DND-41 (cell line): ENCODE results near the gene RBMS1.
"Not testable (repeated sequence)": the region's sequence is repeated elsewhere in the genome, so short reads cannot be mapped to it uniquely, and the experiment has no call there.

Source experiments
- ATAC-seq: fragments of 200-7000 bp; cut with Tn5 transposase; 3 replicates; pipeline ENCODE4 v1.9.1; 2021; ENCODE audit warnings: low read depth; ENCODE audit not compliant: insufficient read depth
- DNase-seq: peaks from one replicate; pipeline ENCODE4 v3.0.0-alpha.2; 2020
- H2AFZ ChIP-seq: 2 replicates; pipeline ENCODE4 v1.6.0; 2012; ENCODE audit warnings: low read depth, low read length
- H3K27ac ChIP-seq: 2 replicates; pipeline ENCODE4 v1.5.1; 2012; ENCODE audit warnings: low read length, inconsistent platforms
- H3K27me3 ChIP-seq: fragments of 200-600 bp; sonication (generic); 2 replicates; pipeline ENCODE4 v1.6.0; 2012; ENCODE audit warnings: low read length, mild to moderate bottlenecking, inconsistent platforms; ENCODE audit not compliant: insufficient read depth, poor library complexity
- H3K36me3 ChIP-seq: 2 replicates; pipeline ENCODE4 v1.5.1; 2012; ENCODE audit warnings: low read length, inconsistent platforms; ENCODE audit not compliant: insufficient read depth
- H3K4me1 ChIP-seq: 2 replicates; pipeline ENCODE4 v1.5.1; 2012; ENCODE audit warnings: mild to moderate bottlenecking, low read length; ENCODE audit not compliant: insufficient read depth
- H3K4me2 ChIP-seq: 2 replicates; pipeline ENCODE4 v1.6.0; 2012; ENCODE audit warnings: mild to moderate bottlenecking, moderate library complexity, low read length, inconsistent platforms; ENCODE audit not compliant: insufficient read depth
- H3K4me3 ChIP-seq, 2 experiments: fragments of 200-600 bp in 1 of 2; shearing (Covaris generic) in 1 of 2; 2 replicates each; pipeline ENCODE4 v1.5.1; 2012 to 2016; ENCODE audit warnings: inconsistent platforms in 2 of 2, low read length in 2 of 2, mild to moderate bottlenecking in 2 of 2, low read depth in 1 of 2, moderate library complexity in 1 of 2
- H3K79me2 ChIP-seq: 2 replicates; pipeline ENCODE4 v1.6.0; 2012; ENCODE audit warnings: low read length, inconsistent platforms; ENCODE audit not compliant: insufficient read depth
- H3K9ac ChIP-seq: 2 replicates; pipeline ENCODE4 v1.6.0; 2012; ENCODE audit warnings: low read depth, mild to moderate bottlenecking, inconsistent platforms, low read length, moderate library complexity
- H3K9me3 ChIP-seq: 2 replicates; pipeline ENCODE4 v1.5.1; 2012; ENCODE audit warnings: low read length, moderate library complexity, mild to moderate bottlenecking, inconsistent platforms; ENCODE audit not compliant: insufficient read depth, severe bottlenecking
- H4K20me1 ChIP-seq: 2 replicates; pipeline ENCODE4 v1.6.0; 2012; ENCODE audit warnings: low read length; ENCODE audit not compliant: insufficient read depth
- CTCF ChIP-seq: IDR thresholded peaks from 2 replicates; pipeline ENCODE4 v1.5.1; 2012; ENCODE audit warnings: borderline replicate concordance, low read length, moderate library complexity, mild to moderate bottlenecking; ENCODE audit not compliant: poor library complexity, severe bottlenecking; ENCODE audit errors: extremely low read depth
- EZH2 ChIP-seq: IDR thresholded peaks from 3 replicates; pipeline ENCODE4 v1.6.1; 2012; ENCODE audit warnings: borderline replicate concordance, low read depth, mild to moderate bottlenecking, moderate library complexity, low read length, inconsistent platforms; ENCODE audit not compliant: severe bottlenecking

Gene RBMS1

GRCh38 chr2:160423126-160423525 is 70.5 kb downstream of the RBMS1 start:
- H3K27ac ChIP-seq: peak overlapping the region; percentile 88
- H3K9ac ChIP-seq: no peak overlapping the region
- H3K36me3 ChIP-seq: no peaks in the 10 kb centered on the region
- peak overlapping the region; percentile 60 for H3K4me2 ChIP-seq
- ATAC-seq (no peak), DNase-seq (no peak)
- H3K27me3 ChIP-seq: no peaks in the 10 kb centered on the region
- no peaks in the 10 kb centered on the region for H3K9me3 ChIP-seq
- no peaks in the 10 kb centered on the region for H4K20me1 ChIP-seq
- H3K79me2 ChIP-seq: peaks cover 7% of the 10 kb centered on the region; the same call in 1 of the 2 replicates
- no peak for TF ChIP-seq EZH2
- no peak for TF ChIP-seq CTCF
- H3K4me3 ChIP-seq: no peak overlapping the region
- peaks cover 65% of the 10 kb centered on the region for H3K4me1 ChIP-seq
- H2AFZ ChIP-seq: no peak overlapping the region

GRCh38 chr2:160421646-160422501 is 71.7 kb downstream of the RBMS1 start:
- not testable (repeated sequence) for H3K79me2 ChIP-seq, H3K27me3 ChIP-seq, H3K36me3 ChIP-seq, H4K20me1 ChIP-seq, H3K9me3 ChIP-seq, H2AFZ ChIP-seq
- peak; percentile 87 for ATAC-seq
- DNase-seq: peak; percentile 65
- H3K27ac ChIP-seq: peak overlapping the region; percentile 88
- peaks cover 56% of the 10 kb centered on the region for H3K4me1 ChIP-seq
- peak overlapping the region in 1 of 2 experiments; percentile 45; a peak in 2 of 4 replicates for H3K4me3 ChIP-seq
- peak overlapping the region; percentile 41 for H3K9ac ChIP-seq
- H3K4me2 ChIP-seq: peak overlapping the region; percentile 60

DNA sequence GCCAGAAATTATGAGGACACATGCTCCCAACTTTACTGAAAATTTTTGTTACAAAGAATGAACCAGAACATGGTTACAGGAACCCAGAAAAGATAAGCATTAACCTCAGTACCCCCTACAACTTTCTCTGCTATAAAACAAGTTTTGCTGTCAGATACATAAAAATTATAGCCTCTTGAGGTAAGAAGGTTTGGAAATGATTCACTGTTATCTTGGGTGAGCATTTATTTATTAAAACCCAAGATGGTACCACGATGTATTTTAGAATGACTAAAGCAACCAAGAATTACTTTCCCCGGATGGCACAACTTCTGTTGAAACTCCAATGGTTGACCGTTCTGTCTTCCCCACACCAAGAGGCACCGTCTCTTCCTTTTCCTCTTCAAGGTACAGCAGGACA is 72.9 kb downstream of the RBMS1 start:
- Histone ChIP-seq H3K79me2 (no peaks in the 10 kb centered on the region), H4K20me1 (no peaks in the 10 kb centered on the region), H3K27ac (peak overlapping the region; percentile 32; the same call in 1 of the 2 replicates), H2AFZ (no peak overlapping the region), H3K27me3 (no peaks in the 10 kb centered on the region), H3K4me3 (no peak overlapping the region), H3K4me1 (peaks cover 45% of the 10 kb centered on the region), H3K9ac (no peak overlapping the region), H3K9me3 (no peaks in the 10 kb centered on the region), H3K4me2 (no peak overlapping the region), H3K36me3 (no peaks in the 10 kb centered on the region)
- ATAC-seq (no peak), DNase-seq (no peak)
- TF ChIP-seq EZH2 (no peak), CTCF (no peak)

DNA sequence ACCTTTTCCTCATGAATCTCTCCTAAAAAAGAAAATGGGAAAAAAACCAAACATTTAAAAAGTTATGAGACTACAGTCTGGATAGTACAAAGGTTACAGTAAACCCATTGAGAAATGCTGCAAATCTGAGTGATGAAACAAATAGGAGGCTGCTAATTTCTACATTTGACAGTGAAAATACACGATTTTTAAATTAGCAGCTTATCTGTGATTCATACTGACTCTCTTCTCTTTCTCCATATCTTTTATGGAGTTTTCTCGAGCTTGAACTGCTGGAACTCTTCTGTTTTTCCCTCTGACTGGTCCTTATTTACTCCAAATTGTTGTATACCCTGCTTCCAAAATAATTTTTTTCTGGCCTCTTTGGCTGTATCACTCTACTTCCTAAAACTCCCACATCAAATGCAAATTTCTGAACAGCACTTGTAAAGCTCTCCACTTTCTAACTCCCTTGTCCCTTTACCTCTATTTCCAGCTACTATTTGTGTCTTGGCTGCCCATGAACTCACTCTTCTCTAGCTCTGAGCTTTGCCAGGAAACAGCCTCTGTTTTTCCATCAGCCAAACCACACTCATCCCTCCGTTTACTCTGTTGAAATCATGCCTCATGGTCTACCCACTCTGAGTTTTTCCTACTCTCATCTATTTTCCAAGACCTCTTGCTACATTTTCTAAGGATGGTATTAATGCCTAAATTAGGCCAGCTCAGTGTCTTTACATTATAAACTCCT is 73.7 kb downstream of the RBMS1 start:
- H3K36me3 ChIP-seq: no peaks in the 10 kb centered on the region
- DNase-seq: no peak
- H3K27ac ChIP-seq: peak overlapping the region; percentile 32; the same call in 1 of the 2 replicates
- H3K4me2 ChIP-seq: no peak overlapping the region
- H3K27me3 ChIP-seq: no peaks in the 10 kb centered on the region
- peaks cover 40% of the 10 kb centered on the region for H3K4me1 ChIP-seq
- no peak for ATAC-seq
- TF ChIP-seq EZH2: no peak
- TF ChIP-seq CTCF: no peak
- no peaks in the 10 kb centered on the region for H4K20me1 ChIP-seq
- H3K9me3 ChIP-seq: no peaks in the 10 kb centered on the region
- H3K4me3 ChIP-seq: no peak overlapping the region
- no peak overlapping the region for H3K9ac ChIP-seq
- no peak overlapping the region for H2AFZ ChIP-seq
- H3K79me2 ChIP-seq: no peaks in the 10 kb centered on the region
